ENCODE results near the gene ECHS1.

GRCh38 chr10:133356549-133357284 lies 16.4 kb downstream of the ECHS1 start:
- TF ChIP-seq CTCF (tag by site-specific recombination; IDR thresholded peaks at IDR 0.05) (no peak), ZNF626 (tag by site-specific recombination; IDR thresholded peaks at IDR 0.05) (no peak), ZBTB49 (tag by site-specific recombination; IDR thresholded peaks at IDR 0.05; ENCODE audit: low read depth) (no peak), ZNF335 (tag by site-specific recombination; conservative IDR thresholded peaks at IDR 0.05) (no peak), ZNF76 (tag by site-specific recombination; IDR thresholded peaks at IDR 0.05; ENCODE audit: borderline replicate concordance, low read depth) (no peak), ZNF133 (tag by site-specific recombination; IDR thresholded peaks at IDR 0.05) (no peak), REST (tag by site-specific recombination; IDR thresholded peaks at IDR 0.05) (no peak), ZNF843 (tag by site-specific recombination; IDR thresholded peaks at IDR 0.05) (no peak), TCF7L2 (IDR thresholded peaks at IDR 0.05; ENCODE audit: borderline replicate concordance, low read depth, low read length) (no peak), ZNF747 (tag by site-specific recombination; IDR thresholded peaks at IDR 0.05) (no peak), GLIS1 (tag by site-specific recombination; IDR thresholded peaks at IDR 0.05) (no peak)
